Brain pericyte (primary cell): ENCODE data around the gene TBC1D1.

ENCODE experiments used
- DNase-seq: peaks from one replicate; pipeline ENCODE4 v3.0.0-alpha.2; 2012; ENCODE audit warnings: low read depth, low spot score

Gene TBC1D1, protein sequence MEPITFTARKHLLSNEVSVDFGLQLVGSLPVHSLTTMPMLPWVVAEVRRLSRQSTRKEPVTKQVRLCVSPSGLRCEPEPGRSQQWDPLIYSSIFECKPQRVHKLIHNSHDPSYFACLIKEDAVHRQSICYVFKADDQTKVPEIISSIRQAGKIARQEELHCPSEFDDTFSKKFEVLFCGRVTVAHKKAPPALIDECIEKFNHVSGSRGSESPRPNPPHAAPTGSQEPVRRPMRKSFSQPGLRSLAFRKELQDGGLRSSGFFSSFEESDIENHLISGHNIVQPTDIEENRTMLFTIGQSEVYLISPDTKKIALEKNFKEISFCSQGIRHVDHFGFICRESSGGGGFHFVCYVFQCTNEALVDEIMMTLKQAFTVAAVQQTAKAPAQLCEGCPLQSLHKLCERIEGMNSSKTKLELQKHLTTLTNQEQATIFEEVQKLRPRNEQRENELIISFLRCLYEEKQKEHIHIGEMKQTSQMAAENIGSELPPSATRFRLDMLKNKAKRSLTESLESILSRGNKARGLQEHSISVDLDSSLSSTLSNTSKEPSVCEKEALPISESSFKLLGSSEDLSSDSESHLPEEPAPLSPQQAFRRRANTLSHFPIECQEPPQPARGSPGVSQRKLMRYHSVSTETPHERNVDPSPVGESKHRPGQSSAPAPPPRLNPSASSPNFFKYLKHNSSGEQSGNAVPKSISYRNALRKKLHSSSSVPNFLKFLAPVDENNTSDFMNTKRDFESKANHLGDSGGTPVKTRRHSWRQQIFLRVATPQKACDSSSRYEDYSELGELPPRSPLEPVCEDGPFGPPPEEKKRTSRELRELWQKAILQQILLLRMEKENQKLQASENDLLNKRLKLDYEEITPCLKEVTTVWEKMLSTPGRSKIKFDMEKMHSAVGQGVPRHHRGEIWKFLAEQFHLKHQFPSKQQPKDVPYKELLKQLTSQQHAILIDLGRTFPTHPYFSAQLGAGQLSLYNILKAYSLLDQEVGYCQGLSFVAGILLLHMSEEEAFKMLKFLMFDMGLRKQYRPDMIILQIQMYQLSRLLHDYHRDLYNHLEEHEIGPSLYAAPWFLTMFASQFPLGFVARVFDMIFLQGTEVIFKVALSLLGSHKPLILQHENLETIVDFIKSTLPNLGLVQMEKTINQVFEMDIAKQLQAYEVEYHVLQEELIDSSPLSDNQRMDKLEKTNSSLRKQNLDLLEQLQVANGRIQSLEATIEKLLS (N-terminal part only)

DNA sequence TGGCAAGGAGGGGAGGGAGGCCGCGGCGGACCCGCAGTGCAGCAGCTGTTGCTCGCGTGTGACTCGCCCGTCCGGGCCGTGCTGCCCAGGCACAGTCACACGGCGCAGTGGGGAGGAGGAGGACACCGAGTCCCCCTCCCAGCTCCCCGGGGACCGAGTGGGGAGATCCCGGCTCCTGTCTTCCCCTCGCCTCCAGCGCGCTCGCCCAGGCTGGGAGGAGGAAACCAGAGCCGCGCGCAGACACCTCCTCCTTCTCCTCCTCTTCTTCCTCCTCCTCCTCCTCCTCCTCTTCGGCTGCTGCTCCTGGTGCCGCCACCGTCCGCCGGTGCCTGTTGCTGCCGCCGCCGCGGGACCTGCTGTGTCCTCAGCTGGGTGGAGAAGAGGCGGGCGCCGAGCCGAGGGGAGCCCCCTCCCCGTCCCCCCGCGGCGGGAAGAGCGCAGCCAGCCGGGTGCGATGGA is at the start of gene TBC1D1:
TSS of gene TBC1D1 (plus strand) at position 284 of the 459 bp plus-strand sequence. CDS start 11,012 bp downstream, outside the sequence.
- DNase-seq, result no peak

DNA sequence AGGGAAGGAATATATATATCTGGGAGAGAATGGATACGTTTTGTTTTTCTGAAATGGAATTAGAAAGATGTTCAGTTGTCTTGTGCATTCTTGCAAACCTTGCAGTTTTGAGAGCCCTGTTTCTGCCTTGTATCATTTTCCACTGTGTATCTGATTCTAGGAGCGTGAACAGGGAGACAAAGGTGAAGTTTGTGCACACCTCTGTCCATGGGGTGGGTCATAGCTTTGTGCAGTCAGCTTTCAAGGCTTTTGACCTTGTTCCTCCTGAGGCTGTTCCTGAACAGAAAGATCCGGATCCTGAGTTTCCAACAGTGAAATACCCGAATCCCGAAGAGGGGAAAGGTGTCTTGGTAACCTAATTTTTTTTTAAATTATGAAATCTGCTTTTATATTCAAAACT is 46.7 kb upstream of the TBC1D1 start:
- no peak for DNase-seq

DNA sequence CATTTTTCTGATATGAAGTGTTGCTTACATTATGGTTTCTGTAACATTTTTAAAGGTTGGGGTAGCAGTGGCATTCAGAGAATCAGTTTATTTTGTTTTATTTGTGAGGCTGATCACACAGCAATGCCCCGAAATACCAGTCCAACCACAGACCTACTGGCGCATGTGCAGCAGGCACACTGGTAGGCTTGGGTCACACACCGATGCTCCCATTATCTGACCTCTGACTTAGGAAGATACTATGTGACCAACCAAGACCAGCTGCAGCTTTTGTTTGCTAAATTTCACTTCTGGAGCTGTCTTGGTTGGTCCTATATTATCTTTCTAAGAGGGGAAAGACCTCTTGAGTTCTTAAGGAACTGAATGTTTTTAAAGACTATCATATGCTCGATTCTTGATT is 45.7 kb upstream of the TBC1D1 start:
- DNase-seq, result no peak

DNA sequence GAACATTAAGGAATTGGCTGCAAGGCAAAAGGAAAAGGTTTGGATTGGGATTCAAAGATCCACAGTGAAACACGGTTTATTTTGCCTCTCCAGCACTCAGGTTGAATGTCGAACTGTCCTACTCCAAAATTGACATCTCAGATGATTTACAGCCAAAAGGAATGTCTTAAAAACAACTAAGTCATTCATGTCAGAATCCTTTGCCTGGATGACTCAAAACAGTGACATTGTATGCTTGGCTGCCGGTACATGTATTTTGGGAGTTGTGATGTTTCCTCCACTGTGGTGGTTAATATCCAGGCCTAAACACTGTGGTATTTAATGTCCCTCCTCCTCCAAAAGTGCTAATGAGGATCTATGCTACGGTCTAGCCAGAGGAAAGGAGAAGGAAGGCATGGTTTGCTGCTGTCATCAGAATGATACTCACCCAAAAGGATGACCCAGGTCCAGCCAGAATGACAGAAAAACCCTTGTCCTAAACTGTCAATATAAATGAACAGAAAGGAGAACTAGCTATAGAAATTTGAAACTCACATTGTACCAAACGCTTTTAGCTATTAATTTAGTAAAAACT is 43.5 kb upstream of the TBC1D1 start:
- DNase-seq, result no peak

DNA sequence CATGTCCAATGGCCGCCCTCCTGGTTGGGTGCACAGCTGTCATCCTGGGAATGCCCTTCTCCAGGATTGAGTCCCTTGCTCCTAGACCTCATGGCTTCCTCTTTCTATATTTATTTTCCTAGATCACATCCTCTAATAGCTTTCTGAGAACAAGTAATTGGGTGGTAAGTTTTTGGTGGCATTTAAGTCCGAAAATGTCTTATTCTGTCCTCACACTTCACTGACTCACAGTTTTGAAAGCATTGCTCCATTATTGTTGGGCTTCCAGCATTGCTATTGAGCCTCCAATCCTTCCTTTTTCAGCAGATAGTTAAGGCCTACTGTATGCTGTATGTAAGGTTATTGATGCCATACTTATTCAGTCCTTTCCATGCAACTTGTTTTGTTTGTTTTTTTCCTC is 38.5 kb upstream of the TBC1D1 start:
- DNase-seq, result no peak

DNA sequence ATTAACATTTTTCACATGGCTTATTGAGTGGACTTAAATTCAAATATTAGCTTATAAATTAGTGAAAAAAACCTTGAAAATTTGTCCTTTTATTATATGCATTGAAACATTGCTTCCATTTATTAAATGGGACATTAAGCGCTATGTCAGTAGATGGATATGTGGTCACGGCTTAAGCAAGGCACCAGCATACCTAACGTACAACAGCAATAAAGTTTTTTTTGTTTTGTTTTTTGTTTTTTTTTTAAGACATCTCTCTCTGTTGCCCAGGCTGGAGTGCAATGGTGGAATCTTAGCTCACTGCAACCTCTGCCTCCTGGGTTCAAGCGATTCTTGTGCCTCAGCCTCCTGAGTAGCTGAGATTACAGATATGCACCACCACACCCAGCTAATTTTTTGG is 32.8 kb upstream of the TBC1D1 start:
- no peak for DNase-seq

DNA sequence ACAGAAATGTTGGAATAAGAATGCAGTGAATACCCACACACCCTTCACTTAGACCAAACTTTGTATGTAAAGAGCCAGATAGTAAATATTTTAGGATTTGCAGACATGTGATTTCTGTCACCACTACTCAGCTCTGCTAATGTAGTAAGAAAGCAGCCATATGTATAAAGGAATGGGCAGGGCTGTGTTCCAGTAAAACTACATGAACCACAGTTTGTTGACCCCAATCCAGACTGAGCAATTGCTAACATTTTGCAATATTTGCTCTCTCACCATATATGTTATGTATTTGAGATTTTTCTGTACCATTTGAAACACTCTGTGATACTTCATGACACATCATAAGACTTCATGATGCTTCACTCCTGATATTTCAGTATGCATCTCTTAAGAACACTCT is 32.0 kb upstream of the TBC1D1 start:
- DNase-seq, result no peak

DNA sequence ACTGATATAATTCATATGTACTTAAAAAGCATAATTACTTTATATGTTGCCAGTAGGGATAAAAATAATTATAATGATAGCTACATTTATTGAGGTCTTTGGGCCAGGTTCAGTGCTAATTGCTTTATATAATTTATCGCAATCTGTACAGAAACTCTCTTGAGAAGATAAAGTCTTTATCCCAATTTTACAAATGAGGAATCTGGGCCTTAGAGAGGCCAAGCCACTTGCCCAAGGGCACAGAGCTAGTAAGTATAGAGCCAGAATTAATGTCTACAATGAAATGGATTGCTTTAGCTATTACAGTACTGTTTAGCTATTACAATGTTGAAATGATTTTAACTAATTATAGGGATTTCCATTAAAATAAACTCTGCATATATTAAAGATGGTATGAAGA is 30.6 kb upstream of the TBC1D1 start:
- no peak for DNase-seq

DNA sequence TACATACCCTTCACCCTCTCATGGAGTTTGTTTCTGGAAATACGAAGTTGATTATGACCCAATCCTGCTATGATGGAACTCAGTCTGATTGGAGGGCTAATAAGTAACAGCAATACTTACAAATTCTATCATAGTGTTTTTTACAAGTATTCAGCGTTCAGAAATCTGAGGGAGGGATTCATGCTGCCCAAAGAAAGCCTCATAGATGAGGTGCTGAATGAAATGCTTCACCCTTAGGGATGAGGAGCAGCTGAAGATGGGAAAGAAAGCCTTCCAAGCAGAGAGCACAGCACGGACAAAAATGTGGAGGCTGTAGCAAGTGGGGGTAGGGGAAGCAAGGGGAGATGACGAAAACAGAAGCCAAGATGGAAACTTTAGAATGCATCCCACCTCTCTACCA is 27.9 kb upstream of the TBC1D1 start:
- no peak for DNase-seq

DNA sequence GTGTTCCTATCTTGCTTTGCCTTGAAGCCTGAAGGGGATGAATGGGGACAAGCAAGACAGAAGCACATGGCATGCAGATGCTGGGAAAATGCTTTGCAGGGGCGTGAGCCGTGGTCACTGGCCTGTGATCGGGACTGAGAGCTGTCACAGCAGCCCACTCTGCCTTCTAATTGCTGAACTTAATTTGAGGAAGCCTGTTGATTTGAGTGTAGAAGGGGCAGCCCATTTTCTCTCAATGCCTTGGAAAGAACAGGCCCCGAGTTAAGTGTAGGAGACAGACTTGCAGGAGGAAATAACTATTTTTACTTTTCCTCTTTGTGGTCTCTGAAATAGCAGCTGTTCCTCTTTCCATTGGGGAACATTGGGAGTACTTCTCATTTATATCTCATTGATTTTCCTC is 26.1 kb upstream of the TBC1D1 start:
- no peak for DNase-seq

DNA sequence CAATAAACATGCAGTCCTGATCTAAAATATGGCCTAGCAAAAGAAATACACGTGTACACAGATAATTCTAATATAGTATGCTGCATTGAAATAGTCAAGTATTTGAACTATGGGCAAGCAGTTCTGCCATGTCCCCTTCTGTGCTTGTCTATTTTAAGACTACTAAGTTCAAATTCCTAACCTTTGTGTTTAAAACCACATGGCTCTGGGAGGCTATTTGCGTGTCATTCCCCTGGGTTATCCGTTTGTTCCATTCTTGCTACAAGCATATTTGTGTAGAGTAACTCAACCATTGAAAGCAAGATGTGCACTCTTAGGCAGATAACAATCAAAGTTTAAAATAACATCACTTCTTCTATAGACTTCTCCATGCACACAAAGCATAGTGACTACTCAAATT is 25.4 kb upstream of the TBC1D1 start:
- DNase-seq, result peak; percentile 5

DNA sequence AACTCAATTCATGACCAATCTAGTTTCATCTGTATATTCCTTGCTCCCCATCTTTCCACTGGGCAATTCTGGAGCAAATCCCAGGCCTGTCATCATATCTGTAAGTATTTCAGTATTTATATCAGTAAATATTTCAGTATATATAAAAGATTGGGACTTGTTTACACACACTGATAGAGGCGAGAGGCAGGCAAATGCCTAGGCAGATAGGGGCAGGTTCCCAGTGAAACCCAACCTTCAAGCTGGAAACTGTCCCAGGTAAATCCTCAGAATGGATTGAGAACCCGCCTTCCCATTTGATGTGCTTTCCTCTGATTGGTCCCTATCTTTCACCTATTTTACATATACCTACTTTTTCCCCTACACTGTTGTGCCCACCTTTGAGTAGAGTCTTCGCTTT is 23.8 kb upstream of the TBC1D1 start:
- DNase-seq, result no peak

DNA sequence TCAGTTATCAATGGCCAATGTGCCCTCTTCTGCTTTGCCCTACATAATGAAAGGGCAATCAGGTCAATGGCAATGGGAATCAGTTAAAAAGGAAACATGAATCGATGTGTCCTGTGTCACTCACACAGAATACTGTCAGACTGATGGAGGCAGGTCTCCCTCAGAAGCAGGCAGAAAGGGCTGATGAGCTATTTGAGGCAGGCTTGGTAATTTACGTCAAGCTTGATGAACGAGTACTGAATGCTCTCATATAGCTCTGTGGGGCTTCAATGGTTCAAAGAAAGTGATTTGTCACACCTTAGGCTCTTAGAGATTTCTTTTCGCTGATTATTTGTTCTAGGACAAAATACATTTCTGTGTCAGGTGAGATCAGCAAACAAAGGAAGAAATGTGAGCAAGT is 22.6 kb upstream of the TBC1D1 start:
- no peak for DNase-seq

DNA sequence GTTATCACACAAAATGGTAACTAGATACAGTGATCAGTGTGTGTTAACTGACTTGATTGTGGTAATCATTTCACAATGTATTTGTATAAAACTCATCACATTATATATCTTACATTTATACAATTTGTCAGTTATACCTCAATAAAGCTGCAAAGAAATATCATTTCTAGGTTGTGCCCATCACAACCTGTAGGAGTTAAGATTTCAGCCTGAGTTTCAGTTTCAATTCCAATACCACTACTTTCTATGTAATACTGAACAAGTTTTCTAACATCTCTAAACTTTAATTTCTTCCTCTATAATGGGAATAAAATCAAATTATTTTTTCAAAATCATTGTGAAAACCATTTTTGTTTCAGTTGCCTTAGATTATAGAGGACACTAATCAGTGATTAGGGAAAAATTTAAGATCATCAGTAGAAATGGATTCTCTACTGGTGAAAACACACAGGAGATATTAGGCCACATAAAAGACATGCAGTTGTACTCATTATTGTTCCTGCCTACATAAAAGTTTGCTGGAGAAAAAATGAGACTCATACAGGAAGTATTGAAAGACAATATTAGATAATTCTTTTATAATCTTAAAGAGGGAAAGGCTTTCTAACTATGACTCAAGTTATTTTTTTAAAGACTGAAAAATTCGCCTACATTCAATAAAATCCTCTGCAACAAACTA is 18.4 kb upstream of the TBC1D1 start:
- DNase-seq, result no peak

DNA sequence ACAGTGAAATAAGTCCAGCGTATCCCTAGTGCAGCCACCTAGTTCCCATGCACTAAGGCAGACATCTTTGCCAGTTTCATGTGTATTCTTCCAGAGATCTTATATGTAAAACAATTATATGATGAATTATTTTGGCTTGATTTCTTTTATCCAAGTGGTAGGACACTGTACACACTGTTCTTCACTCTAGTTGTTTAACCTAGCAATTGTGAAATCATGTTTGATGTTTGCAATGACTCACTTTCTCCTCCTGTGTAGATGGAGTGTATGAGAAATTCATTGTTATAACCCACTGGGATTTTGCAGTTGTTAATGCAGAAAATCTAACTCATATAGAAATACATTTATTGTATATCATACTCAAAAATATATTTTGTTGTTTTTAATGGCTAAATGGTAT is 17.5 kb upstream of the TBC1D1 start:
- DNase-seq, result peak; percentile 20

DNA sequence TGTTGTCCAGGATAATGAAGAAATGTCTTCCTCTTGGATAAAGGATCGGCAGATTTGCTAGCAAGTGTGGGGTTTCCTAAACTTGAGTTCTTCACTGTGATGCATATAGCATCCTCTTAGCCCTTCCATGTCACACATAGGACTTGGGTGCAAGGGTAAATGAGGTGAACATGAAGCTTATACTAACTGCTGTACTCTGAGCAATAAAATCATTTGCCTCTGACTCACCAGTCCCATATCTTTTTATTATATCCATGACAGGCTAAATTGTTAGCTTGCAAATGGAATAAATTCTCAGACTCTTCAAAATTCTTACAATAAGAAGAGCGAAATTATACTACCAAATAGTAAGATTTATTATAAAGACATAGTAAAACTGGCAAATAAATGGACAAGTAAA is 14.7 kb upstream of the TBC1D1 start:
- no peak for DNase-seq

DNA sequence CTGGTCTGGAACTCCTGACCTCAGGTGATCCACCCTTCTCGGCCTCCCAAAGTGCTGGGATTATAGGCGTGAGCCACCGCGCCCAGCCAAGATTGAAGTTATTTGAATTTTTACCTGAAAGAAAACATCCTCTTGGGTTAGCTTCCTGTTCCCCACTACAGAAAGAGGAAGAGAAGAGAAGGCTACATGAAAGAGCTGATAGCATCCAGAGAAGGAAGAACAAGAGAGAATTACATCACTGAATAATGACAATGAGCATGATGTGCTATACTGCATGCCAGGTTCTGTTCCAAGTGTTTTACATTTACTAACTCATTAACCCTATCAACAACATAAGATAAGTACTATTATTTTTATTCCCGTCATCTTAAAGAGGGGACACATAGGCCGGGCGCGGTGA is 11.5 kb upstream of the TBC1D1 start:
- no peak for DNase-seq

DNA sequence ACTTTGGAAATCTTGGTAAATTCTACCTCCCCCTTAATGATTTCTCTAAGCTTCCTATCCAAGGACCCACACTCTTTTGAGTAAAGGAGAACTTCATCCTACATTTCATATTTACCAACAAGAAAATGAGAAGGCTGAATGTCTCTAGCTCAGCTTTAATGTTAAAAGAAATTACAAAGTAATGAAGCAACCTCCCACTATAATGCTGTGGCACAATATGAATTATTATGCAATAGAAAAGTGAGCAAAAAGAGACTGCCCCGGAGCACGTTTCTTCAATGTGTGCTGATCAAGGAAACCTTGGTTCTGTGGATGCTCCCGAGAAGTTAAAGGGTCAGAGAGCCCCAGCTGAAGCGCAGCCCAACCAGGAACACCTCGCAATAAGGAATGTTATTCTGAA is 9.1 kb upstream of the TBC1D1 start:
- DNase-seq, result no peak

DNA sequence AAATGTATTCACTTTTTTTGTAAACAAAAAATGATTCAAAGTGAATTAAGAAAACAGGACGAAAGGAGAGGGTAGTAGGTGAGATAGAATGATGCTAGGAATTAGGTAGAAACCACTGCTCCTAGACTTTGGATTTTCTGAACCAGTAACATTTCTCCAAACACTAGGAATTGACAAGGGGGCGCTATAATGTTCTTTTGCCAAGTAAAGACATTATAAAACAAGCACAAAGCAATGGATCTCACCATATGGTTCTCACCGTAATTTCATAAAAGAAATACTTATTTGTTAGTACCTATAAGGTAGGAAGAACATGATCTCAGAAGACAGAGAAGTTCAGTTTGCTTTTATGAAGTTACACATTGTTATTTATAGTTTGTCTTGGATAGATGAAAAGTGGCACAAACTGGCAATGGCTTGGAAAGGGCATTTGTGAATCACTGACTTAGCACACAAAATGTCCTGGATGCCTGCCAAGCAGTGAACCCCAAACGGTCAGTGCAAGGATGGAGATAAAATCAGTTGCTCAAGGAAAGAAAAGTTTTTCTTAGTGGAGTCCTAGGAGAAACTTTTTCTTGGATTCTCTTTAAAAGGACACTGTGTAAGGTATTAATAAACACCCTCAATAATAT is 8.1 kb upstream of the TBC1D1 start:
- no peak for DNase-seq

DNA sequence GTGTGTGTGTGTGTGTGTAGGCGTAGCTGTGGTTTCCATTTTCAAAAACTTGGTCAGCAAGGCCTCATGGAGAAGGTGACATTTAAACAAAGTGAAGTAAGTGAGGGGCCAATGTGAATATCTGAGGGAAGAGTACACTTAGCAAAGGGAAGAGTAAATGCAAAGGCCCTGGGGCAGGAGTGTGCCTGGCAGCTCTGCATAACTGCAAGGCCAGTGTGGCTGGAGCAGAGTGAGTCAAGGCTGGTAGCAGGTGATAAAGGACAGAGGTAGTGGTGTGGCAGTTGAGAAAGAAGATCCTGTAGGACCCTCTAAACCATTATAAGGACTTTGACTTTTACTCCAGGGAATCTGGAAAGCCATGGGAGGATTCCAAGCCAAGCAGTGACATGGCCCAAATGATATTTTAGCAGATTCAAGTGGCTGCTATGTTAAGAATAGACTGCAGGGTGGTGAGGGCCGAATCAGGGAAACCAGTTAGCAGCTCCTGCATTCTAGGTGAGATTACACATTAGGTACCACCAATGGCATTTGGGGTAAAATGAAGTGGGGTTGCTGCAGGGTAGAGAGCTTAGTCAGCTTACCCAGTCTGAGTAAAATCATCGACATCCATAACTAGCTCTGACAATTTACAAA is 5.9 kb upstream of the TBC1D1 start:
- no peak for DNase-seq
